PC-3 (cell line): ENCODE data around the gene PRSS33. TPM values are rescaled to one million over a fixed set of nuclear protein-coding genes. Genes with fewer than 3 reads are reported as not detected.

ENCODE experiments used
- total RNA-seq: library from RNA; depleted of rRNA; stranded (reverse); fragments of >200 nt; gene quantifications from 2 replicates; pipeline ENCODE4 v1.2.3, GENCODE V29; 2014; rRNA removed

PRSS33 gene
- total RNA-seq, 1 experiment from 2014 or later = 0.11 TPM

Other genes with a start within 250 kb of the PRSS33 start
- gene PDPK1, start 249.5 kb downstream of the PRSS33 start, total RNA-seq = 13.7 and 18.9 TPM in 2 replicates
- 52.2 and 62.1 TPM in 2 replicates for gene KCTD5, start 105.0 kb downstream of the PRSS33 start, total RNA-seq
- 1.2 TPM in 1 of 2 replicates, not detected in the other for gene PRSS27, start 67.3 kb downstream of the PRSS33 start, total RNA-seq
- gene SRRM2, start 34.9 kb downstream of the PRSS33 start, total RNA-seq = 72.6 and 182 TPM in 2 replicates
- gene ELOB, start 10.3 kb downstream of the PRSS33 start, total RNA-seq = 203 and 289 TPM in 2 replicates
- gene PRSS41, start 10.9 kb upstream of the PRSS33 start, total RNA-seq = not detected in 2 replicates
- gene PRSS21, start 29.7 kb upstream of the PRSS33 start, total RNA-seq = not detected in 2 replicates
- 8.6 and 17.0 TPM in 2 replicates for gene ZG16B, start 42.7 kb upstream of the PRSS33 start, total RNA-seq
- gene PRSS22, start 70.6 kb upstream of the PRSS33 start, total RNA-seq = 36.9 and 42.5 TPM in 2 replicates
- gene FLYWCH2, start 95.7 kb upstream of the PRSS33 start, total RNA-seq = 92.0 and 100 TPM in 2 replicates
- gene FLYWCH1, start 124.4 kb upstream of the PRSS33 start, total RNA-seq = 41.4 and 54.7 TPM in 2 replicates
- gene KREMEN2, start 176.7 kb upstream of the PRSS33 start, total RNA-seq = 3.6 and 7.1 TPM in 2 replicates
- gene PAQR4, start 181.8 kb upstream of the PRSS33 start, total RNA-seq = 37.9 and 45.0 TPM in 2 replicates
- 51.9 and 109 TPM in 2 replicates for gene PKMYT1, start 192.9 kb upstream of the PRSS33 start, total RNA-seq
- 0.33 and 1.2 TPM in 2 replicates for gene CLDN9, start 225.4 kb upstream of the PRSS33 start, total RNA-seq
- gene CLDN6, start 230.6 kb upstream of the PRSS33 start, total RNA-seq = not detected in 2 replicates
- 667 and 713 TPM in 2 replicates for gene TNFRSF12A, start 232.8 kb upstream of the PRSS33 start, total RNA-seq
- gene HCFC1R1, start 236.4 kb upstream of the PRSS33 start, total RNA-seq = 56.4 and 56.6 TPM in 2 replicates
- gene THOC6, start 236.5 kb upstream of the PRSS33 start, total RNA-seq = 40.3 and 47.3 TPM in 2 replicates
- gene BICDL2, start 249.4 kb upstream of the PRSS33 start, total RNA-seq = 16.3 and 27.7 TPM in 2 replicates